ENCODE data around the gene MARCHF4.

The MARCHF4 gene

DNA sequence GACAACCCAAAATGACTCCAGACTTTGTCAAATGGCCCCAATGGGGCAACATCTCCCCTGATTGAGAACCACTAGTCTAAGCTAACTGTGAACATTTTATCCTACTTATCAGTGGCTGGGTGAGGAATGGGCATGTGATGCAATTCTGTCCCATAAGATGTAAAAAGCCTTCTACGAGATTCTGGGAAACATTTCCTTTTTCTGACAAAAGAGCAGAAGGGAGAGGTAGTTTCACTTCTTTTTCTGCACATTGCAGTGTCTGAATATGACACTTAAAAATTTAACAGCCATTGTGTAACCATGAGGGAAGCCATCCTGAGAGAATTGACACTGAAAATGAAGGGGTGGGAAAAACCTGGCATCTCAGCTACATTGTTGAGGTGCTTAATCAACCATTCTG is 17.3 kb upstream of the MARCHF4 start:
- H3K4me3 ChIP-seq (ENCODE audit: low read depth, low read length): no peak overlapping the region
- ChIA-PET CTCF (interaction anchor here (0.6 kb wide), 2 partner anchors 15 to 812 kb away, joined by 3 to 4 read pairs; no protein-coding TSS in a partner anchor), POLR2A (no interaction called here)
- no peaks in the 10 kb centered on the region for H3K4me1 ChIP-seq (ENCODE audit: control insufficient read depth, insufficient read depth, low read length)
- H3K27ac ChIP-seq (ENCODE audit: extremely low read depth, low read depth, low read length): no peak overlapping the region
- no peaks in the 10 kb centered on the region for H3K9me3 ChIP-seq (ENCODE audit: control insufficient read depth, insufficient read depth, low read depth, low read length)
- TF ChIP-seq, protein P1, sequence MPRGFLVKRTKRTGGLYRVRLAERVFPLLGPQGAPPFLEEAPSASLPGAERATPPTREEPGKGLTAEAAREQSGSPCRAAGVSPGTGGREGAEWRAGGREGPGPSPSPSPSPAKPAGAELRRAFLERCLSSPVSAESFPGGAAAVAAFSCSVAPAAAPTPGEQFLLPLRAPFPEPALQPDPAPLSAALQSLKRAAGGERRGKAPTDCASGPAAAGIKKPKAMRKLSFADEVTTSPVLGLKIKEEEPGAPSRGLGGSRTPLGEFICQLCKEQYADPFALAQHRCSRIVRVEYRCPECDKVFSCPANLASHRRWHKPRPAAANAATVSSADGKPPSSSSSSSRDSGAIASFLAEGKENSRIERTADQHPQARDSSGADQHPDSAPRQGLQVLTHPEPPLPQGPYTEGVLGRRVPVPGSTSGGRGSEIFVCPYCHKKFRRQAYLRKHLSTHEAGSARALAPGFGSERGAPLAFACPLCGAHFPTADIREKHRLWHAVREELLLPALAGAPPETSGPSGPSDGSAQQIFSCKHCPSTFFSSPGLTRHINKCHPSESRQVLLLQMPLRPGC (tag by site-specific recombination; IDR thresholded peaks at IDR 0.05): no peak
- TF ChIP-seq ZNF138 (tag by site-specific recombination; IDR thresholded peaks at IDR 0.05; ENCODE audit: borderline replicate concordance): no peak
- no peak for TF ChIP-seq SP7 (tag by site-specific recombination; IDR thresholded peaks at IDR 0.05)
- TF ChIP-seq EGR2 (tag by site-specific recombination; IDR thresholded peaks at IDR 0.05; ENCODE audit: low read depth): no peak
- no peak for TF ChIP-seq ZNF777 (tag by site-specific recombination; IDR thresholded peaks at IDR 0.05; ENCODE audit: borderline replicate concordance)
- no peak for TF ChIP-seq ZNF664 (tag by site-specific recombination; IDR thresholded peaks at IDR 0.05)
- TF ChIP-seq, protein P2, sequence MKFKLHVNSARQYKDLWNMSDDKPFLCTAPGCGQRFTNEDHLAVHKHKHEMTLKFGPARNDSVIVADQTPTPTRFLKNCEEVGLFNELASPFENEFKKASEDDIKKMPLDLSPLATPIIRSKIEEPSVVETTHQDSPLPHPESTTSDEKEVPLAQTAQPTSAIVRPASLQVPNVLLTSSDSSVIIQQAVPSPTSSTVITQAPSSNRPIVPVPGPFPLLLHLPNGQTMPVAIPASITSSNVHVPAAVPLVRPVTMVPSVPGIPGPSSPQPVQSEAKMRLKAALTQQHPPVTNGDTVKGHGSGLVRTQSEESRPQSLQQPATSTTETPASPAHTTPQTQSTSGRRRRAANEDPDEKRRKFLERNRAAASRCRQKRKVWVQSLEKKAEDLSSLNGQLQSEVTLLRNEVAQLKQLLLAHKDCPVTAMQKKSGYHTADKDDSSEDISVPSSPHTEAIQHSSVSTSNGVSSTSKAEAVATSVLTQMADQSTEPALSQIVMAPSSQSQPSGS (tag by site-specific recombination; IDR thresholded peaks at IDR 0.05; ENCODE audit: low read depth): no peak
- TF ChIP-seq ZNF23 (tag by site-specific recombination; IDR thresholded peaks at IDR 0.05; ENCODE audit: borderline replicate concordance): no peak
- no peak for TF ChIP-seq ZNF157 (tag by site-specific recombination; IDR thresholded peaks at IDR 0.05)
- TF ChIP-seq, protein P3, sequence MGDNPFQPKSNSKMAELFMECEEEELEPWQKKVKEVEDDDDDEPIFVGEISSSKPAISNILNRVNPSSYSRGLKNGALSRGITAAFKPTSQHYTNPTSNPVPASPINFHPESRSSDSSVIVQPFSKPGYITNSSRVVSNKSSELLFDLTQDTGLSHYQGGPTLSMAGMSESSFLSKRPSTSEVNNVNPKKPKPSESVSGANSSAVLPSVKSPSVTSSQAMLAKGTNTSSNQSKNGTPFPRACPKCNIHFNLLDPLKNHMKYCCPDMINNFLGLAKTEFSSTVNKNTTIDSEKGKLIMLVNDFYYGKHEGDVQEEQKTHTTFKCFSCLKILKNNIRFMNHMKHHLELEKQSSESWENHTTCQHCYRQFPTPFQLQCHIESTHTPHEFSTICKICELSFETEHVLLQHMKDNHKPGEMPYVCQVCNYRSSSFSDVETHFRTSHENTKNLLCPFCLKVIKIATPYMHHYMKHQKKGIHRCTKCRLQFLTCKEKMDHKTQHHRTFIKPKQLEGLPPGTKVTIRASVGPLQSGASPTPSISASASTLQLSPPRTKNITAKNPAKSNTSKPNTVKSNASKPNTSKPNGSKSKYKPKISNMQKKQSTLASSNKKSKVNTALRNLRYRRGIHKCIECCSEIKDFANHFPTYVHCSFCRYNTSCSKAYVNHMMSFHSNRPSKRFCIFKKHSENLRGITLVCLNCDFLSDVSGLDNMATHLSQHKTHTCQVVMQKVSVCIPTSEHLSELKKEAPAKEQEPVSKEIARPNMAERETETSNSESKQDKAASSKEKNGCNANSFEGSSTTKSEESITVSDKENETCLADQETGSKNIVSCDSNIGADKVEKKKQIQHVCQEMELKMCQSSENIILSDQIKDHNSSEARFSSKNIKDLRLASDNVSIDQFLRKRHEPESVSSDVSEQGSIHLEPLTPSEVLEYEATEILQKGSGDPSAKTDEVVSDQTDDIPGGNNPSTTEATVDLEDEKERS (tag by site-specific recombination; IDR thresholded peaks at IDR 0.05): no peak
- no peak for TF ChIP-seq ZNF174 (tag by site-specific recombination; IDR thresholded peaks at IDR 0.05)
- TF ChIP-seq ZNF132 (tag by site-specific recombination; IDR thresholded peaks at IDR 0.05; ENCODE audit: borderline replicate concordance): no peak
- TF ChIP-seq KLF1 (tag by site-specific recombination; IDR thresholded peaks at IDR 0.05): no peak
- TF ChIP-seq ZNF701 (tag by site-specific recombination; IDR thresholded peaks at IDR 0.05): no peak
- no peak for TF ChIP-seq ZNF302 (tag by site-specific recombination; IDR thresholded peaks at IDR 0.05; ENCODE audit: low read depth)
- no peak for TF ChIP-seq ZSCAN16 (tag by site-specific recombination; IDR thresholded peaks at IDR 0.05)
- no peak for TF ChIP-seq ZNF311 (tag by site-specific recombination; IDR thresholded peaks at IDR 0.05; ENCODE audit: borderline replicate concordance)
- no peak for TF ChIP-seq OVOL3 (tag by site-specific recombination; IDR thresholded peaks at IDR 0.05)
- no peaks in the 10 kb centered on the region for H3K36me3 ChIP-seq (ENCODE audit: control insufficient read depth in 2 of 2, insufficient read depth in 1 of 2, low read length in 2 of 2)

DNA sequence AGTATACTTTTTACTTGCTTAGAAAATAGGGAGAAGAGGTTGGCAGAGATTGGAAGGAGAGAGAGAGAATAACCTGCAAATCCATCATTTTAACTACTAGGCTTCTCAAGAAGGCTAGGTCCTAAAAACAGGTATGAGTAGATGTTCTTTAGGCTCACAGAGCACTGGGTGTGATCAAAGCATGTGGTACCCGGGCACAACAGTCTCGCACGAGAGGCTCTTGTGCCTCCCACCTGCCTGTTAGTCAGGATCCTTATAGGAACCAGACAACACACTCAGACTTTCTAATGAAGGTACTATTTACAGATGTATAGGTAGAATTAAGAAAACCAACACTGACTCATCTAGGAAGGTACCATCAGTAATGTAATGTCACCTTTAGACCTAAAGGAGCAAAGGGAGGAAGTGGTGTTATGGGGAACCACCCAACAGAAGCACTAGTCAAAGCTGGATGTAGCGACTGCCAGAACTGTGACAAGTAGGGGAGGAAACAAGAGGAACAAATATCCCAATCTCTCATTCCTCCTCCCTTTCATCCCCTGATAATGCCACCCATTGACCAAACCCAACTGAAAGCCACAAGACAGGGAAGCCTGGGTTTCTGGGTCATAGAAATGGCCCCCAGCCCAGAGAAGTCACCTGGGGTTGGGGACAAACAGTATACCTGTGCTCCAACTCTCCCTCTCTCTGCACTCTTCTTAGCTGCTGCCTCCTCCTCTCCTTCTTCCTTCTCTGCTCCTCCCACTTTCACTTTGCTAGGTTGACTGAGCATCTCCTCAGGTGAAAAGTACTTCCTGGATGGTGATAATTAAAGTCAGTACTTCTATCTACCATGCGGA is 16.0 kb upstream of the MARCHF4 start:
- Histone ChIP-seq H3K4me3 (ENCODE audit: low read depth, low read length) (no peak overlapping the region), H3K27ac (ENCODE audit: extremely low read depth, low read depth, low read length) (no peak overlapping the region), H3K36me3 (ENCODE audit: control insufficient read depth in 2 of 2, insufficient read depth in 1 of 2, low read length in 2 of 2) (no peaks in the 10 kb centered on the region), H3K9me3 (ENCODE audit: control insufficient read depth, insufficient read depth, low read depth, low read length) (no peaks in the 10 kb centered on the region), H3K4me1 (ENCODE audit: control insufficient read depth, insufficient read depth, low read length) (no peaks in the 10 kb centered on the region)
- POLR2A ChIA-PET: no interaction called here
- CTCF ChIA-PET: no interaction called here
- TF ChIP-seq BCL11B (tag by site-specific recombination; IDR thresholded peaks at IDR 0.05; ENCODE audit: low read depth) (no peak), ZNF350 (tag by site-specific recombination; IDR thresholded peaks at IDR 0.05) (no peak), ZNF394 (tag by site-specific recombination; IDR thresholded peaks at IDR 0.05; ENCODE audit: borderline replicate concordance) (no peak), ZNF558 (tag by site-specific recombination; IDR thresholded peaks at IDR 0.05) (no peak), ZBTB8A (tag by site-specific recombination; IDR thresholded peaks at IDR 0.05) (no peak), ZNF600 (tag by site-specific recombination; IDR thresholded peaks at IDR 0.05) (no peak)
- TF ChIP-seq, protein P4, sequence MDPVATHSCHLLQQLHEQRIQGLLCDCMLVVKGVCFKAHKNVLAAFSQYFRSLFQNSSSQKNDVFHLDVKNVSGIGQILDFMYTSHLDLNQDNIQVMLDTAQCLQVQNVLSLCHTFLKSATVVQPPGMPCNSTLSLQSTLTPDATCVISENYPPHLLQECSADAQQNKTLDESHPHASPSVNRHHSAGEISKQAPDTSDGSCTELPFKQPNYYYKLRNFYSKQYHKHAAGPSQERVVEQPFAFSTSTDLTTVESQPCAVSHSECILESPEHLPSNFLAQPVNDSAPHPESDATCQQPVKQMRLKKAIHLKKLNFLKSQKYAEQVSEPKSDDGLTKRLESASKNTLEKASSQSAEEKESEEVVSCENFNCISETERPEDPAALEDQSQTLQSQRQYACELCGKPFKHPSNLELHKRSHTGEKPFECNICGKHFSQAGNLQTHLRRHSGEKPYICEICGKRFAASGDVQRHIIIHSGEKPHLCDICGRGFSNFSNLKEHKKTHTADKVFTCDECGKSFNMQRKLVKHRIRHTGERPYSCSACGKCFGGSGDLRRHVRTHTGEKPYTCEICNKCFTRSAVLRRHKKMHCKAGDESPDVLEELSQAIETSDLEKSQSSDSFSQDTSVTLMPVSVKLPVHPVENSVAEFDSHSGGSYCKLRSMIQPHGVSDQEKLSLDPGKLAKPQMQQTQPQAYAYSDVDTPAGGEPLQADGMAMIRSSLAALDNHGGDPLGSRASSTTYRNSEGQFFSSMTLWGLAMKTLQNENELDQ (tag by site-specific recombination; IDR thresholded peaks at IDR 0.05; ENCODE audit: low read depth): no peak
